Vagina (tissue), 2 donors: ENCODE data around the gene TAF3. TPM values are rescaled to one million over a fixed set of nuclear protein-coding genes. Genes with fewer than 3 reads are reported as not detected.

Experiments used
- DNase-seq, 2 donors: peaks; one replicate each; pipeline ENCODE4 v3.0.0-alpha.2; 2017; ENCODE audit errors: extremely low spot score in 2 of 2
- H3K27ac ChIP-seq: fragments of 200-600 bp; sonication (generic); one replicate; pipeline ENCODE4 v1.5.1; 2019
- H3K27me3 ChIP-seq: fragments of 200-600 bp; sonication (generic); one replicate; pipeline ENCODE4 v1.5.1; 2019
- H3K36me3 ChIP-seq, 2 donors: fragments of 200-600 bp; sonication (generic); one replicate each; pipeline ENCODE4 v1.5.1; 2017 to 2019
- H3K4me1 ChIP-seq: fragments of 200-600 bp; sonication (generic); one replicate; pipeline ENCODE4 v1.5.1; 2019
- H3K4me3 ChIP-seq, 2 donors: fragments of 200-600 bp; sonication (generic); 1 replicate in 1 of 2; 2 replicates in 1 of 2; pipeline ENCODE4 v1.5.1; 2016 to 2019
- H3K9me3 ChIP-seq: fragments of 200-600 bp; sonication (generic); one replicate; pipeline ENCODE4 v1.5.1; 2019
- POLR2A ChIP-seq, 2 donors: fragments of 450-650 bp; IDR thresholded peaks; one replicate each; pipeline ENCODE4 v1.6.1; 2017; ENCODE audit warnings: antibody characterized with exemption in 2 of 2, mild to moderate bottlenecking in 2 of 2, moderate library complexity in 2 of 2
- POLR2AphosphoS5 ChIP-seq, 2 donors: sonication (generic); formaldehyde crosslinking; IDR thresholded peaks; one replicate each; pipeline ENCODE4 v1.9.0; 2017; ENCODE audit warnings: antibody characterized with exemption in 2 of 2, mild to moderate bottlenecking in 2 of 2, low read depth in 1 of 2; ENCODE audit not compliant: insufficient read depth in 1 of 2
- intact Hi-C: fragments of 100-400 bp; cut with DNase I; formaldehyde crosslinking; loops from one replicate; pipeline ENCODE4 v1.15.1; 2023
- total RNA-seq: library from RNA; depleted of rRNA; stranded (reverse); fragments of >200 nt; gene quantifications from one replicate; pipeline ENCODE4 v1.2.3, GENCODE V29; 2016
- TF ChIP-seq, protein P1 (sequence below), 3 experiments: fragments of 450-650 bp in 2 of 3; fragments of 200-600 bp in 1 of 3; sonication (generic) in 1 of 3; IDR thresholded peaks; one replicate each; pipeline ENCODE4 v1.5.1; 2017 to 2019; ENCODE audit warnings: antibody characterized with exemption in 3 of 3, mild to moderate bottlenecking in 2 of 3, moderate library complexity in 2 of 3

TAF3 gene
- total RNA-seq, 1 donor from 2014 or later, result 9.8 TPM

GRCh38 chr10:7967035-7967434 lies 148.7 kb downstream of the TAF3 start:
- no peak overlapping the region for H3K27ac ChIP-seq
- DNase-seq, result no peak
- TF ChIP-seq, protein P1, sequence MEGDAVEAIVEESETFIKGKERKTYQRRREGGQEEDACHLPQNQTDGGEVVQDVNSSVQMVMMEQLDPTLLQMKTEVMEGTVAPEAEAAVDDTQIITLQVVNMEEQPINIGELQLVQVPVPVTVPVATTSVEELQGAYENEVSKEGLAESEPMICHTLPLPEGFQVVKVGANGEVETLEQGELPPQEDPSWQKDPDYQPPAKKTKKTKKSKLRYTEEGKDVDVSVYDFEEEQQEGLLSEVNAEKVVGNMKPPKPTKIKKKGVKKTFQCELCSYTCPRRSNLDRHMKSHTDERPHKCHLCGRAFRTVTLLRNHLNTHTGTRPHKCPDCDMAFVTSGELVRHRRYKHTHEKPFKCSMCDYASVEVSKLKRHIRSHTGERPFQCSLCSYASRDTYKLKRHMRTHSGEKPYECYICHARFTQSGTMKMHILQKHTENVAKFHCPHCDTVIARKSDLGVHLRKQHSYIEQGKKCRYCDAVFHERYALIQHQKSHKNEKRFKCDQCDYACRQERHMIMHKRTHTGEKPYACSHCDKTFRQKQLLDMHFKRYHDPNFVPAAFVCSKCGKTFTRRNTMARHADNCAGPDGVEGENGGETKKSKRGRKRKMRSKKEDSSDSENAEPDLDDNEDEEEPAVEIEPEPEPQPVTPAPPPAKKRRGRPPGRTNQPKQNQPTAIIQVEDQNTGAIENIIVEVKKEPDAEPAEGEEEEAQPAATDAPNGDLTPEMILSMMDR (IDR thresholded peaks at IDR 0.05), result no peak
- TF ChIP-seq POLR2AphosphoS5 (IDR thresholded peaks at IDR 0.05; ENCODE audit: insufficient read depth in 1 of 2, low read depth in 1 of 2) (no peak), POLR2A (IDR thresholded peaks at IDR 0.05) (no peak)
- H3K4me1 ChIP-seq, result no peaks in the 10 kb centered on the region
- peaks cover 0 to 10% of the 10 kb centered on the region in 2 donors for H3K36me3 ChIP-seq
- H3K9me3 ChIP-seq, result no peaks in the 10 kb centered on the region
- intact Hi-C loops, result no loop called here
- no peaks in the 10 kb centered on the region for H3K27me3 ChIP-seq
- H3K4me3 ChIP-seq, result no peak overlapping the region

- H3K4me1 ChIP-seq, result no peaks in the 10 kb centered on the region
- DNase-seq, result no peak
- intact Hi-C loops, result no loop called here
- no peaks in the 10 kb centered on the region for H3K9me3 ChIP-seq
- TF ChIP-seq POLR2A (IDR thresholded peaks at IDR 0.05) (no peak), POLR2AphosphoS5 (IDR thresholded peaks at IDR 0.05; ENCODE audit: insufficient read depth in 1 of 2, low read depth in 1 of 2) (no peak)
- TF ChIP-seq, protein P1 (IDR thresholded peaks at IDR 0.05), result no peak
- peaks cover 0 to 10% of the 10 kb centered on the region in 2 donors for H3K36me3 ChIP-seq
- H3K4me3 ChIP-seq, result no peak overlapping the region
- H3K27ac ChIP-seq, result no peak overlapping the region
- H3K27me3 ChIP-seq, result no peaks in the 10 kb centered on the region
Measured at GRCh38 chr10:7968510-7969112, 150.3 kb downstream of the TAF3 start.

- H3K4me1 ChIP-seq, result no peaks in the 10 kb centered on the region
- H3K27me3 ChIP-seq, result no peaks in the 10 kb centered on the region
- no peaks in the 10 kb centered on the region for H3K9me3 ChIP-seq
- TF ChIP-seq POLR2AphosphoS5 (IDR thresholded peaks at IDR 0.05; ENCODE audit: insufficient read depth in 1 of 2, low read depth in 1 of 2) (no peak), POLR2A (IDR thresholded peaks at IDR 0.05) (no peak)
- TF ChIP-seq, protein P1 (IDR thresholded peaks at IDR 0.05), result no peak
- peaks cover 0 to 2% of the 10 kb centered on the region in 2 donors for H3K36me3 ChIP-seq
- no peak for DNase-seq
- intact Hi-C loops, result no loop called here
- no peak overlapping the region for H3K27ac ChIP-seq
- no peak overlapping the region for H3K4me3 ChIP-seq
Measured at GRCh38 chr10:7969623-7970022, 151.3 kb downstream of the TAF3 start.

GRCh38 chr10:7971949-7972348 lies 153.6 kb downstream of the TAF3 start:
- H3K27ac ChIP-seq, result no peak overlapping the region
- DNase-seq, result no peak
- no peaks in the 10 kb centered on the region for H3K4me1 ChIP-seq
- no peak for TF ChIP-seq POLR2AphosphoS5 (IDR thresholded peaks at IDR 0.05; ENCODE audit: insufficient read depth in 1 of 2, low read depth in 1 of 2)
- TF ChIP-seq, protein P1 (IDR thresholded peaks at IDR 0.05), result no peak
- TF ChIP-seq POLR2A (IDR thresholded peaks at IDR 0.05), result no peak
- no peak overlapping the region for H3K4me3 ChIP-seq
- H3K27me3 ChIP-seq, result no peaks in the 10 kb centered on the region
- intact Hi-C loops, result no loop called here
- H3K36me3 ChIP-seq, result no peaks in the 10 kb centered on the region
- no peaks in the 10 kb centered on the region for H3K9me3 ChIP-seq

DNA sequence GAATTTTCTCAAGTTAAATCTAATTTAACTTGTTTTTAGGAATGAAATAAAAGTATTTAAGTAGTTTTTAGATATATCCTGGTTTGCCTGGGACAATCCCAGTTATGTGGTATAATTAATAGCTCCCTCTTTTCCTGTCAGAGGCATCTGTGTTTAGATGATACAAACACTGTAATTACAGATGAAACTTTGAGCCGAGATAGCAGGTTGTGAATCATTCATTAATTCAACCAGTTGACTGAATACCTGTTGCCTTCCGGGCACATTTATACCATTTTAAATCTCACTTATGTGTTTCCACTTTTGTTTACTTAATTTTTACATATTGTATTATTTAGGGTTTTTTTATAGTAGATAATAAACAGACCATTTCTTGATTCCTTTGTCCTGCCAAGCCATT lies 154.1 kb downstream of the TAF3 start:
- no peaks in the 10 kb centered on the region for H3K9me3 ChIP-seq
- TF ChIP-seq POLR2A (IDR thresholded peaks at IDR 0.05) (no peak), POLR2AphosphoS5 (IDR thresholded peaks at IDR 0.05; ENCODE audit: insufficient read depth in 1 of 2, low read depth in 1 of 2) (no peak)
- TF ChIP-seq, protein P1 (IDR thresholded peaks at IDR 0.05), result no peak
- no peak overlapping the region for H3K4me3 ChIP-seq

More for the DNA sequence above, 154.1 kb downstream of the TAF3 start:
- H3K27ac ChIP-seq, result no peak overlapping the region
- peaks cover 0 to 2% of the 10 kb centered on the region in 2 donors for H3K36me3 ChIP-seq
- no peaks in the 10 kb centered on the region for H3K27me3 ChIP-seq
- intact Hi-C loops, result no loop called here
- no peaks in the 10 kb centered on the region for H3K4me1 ChIP-seq
- no peak for DNase-seq
